Measurements from ENCODE around the gene PSEN2.

Gene PSEN2

GRCh38 chr1:226887006-226887405 is 16.6 kb downstream of the PSEN2 start:
- DNase-seq, result no peak

GRCh38 chr1:226888021-226888420 is 17.6 kb downstream of the PSEN2 start:
- DNase-seq, result no peak

- DNase-seq, result no peak
These were observed 18.4 kb downstream of the PSEN2 start for GRCh38 chr1:226888816-226889215.

- DNase-seq, result no peak
These were observed 19.4 kb downstream of the PSEN2 start for GRCh38 chr1:226889616-226890330.

- DNase-seq, result no peak
These were observed 20.1 kb downstream of the PSEN2 start for GRCh38 chr1:226890331-226891108.

GRCh38 chr1:226891346-226891745 is 20.9 kb downstream of the PSEN2 start:
- DNase-seq, result no peak

- no peak for DNase-seq
These were observed 21.6 kb downstream of the PSEN2 start for GRCh38 chr1:226891846-226892523.

- DNase-seq, result no peak
These were observed 22.1 kb downstream of the PSEN2 start for GRCh38 chr1:226892524-226892875.

GRCh38 chr1:226893936-226894335 is 23.5 kb downstream of the PSEN2 start:
- no peak for DNase-seq

GRCh38 chr1:226894826-226895225 is 24.4 kb downstream of the PSEN2 start:
- DNase-seq, result no peak

DNA sequence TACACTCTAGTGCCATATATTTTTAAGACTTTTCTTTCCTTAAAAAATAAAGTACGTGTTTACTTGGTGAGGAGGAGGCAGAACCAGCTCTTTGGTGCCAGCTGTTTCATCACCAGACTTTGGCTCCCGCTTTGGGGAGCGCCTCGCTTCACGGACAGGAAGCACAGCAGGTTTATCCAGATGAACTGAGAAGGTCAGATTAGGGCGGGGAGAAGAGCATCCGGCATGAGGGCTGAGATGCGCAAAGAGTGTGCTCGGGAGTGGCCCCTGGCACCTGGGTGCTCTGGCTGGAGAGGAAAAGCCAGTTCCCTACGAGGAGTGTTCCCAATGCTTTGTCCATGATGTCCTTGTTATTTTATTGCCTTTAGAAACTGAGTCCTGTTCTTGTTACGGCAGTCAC is 25.2 kb downstream of the PSEN2 start:
- no peak for DNase-seq

GRCh38 chr1:226898246-226898645 is 27.8 kb downstream of the PSEN2 start:
- DNase-seq, result no peak

- DNase-seq, result no peak
These were observed 31.0 kb downstream of the PSEN2 start for GRCh38 chr1:226901421-226901820.

DNA sequence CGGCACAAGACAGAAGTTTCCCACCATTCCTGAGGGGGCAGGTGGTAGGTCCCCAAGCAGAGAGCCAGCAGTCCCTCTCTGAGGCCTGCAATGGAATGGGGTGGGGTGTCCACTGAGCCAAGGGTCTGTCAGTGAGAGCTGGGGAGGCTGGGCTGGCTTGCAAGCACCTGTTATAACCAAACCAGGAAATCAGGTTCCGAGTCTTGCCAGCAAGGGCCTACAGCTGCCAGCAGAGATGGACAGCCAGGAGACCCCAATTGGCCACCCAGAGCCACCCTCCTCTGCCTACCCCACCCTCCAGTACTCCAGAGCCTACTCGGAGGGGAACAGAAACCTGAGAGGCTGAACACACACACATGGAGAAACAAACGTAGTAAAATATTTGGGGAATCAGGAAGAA is 32.2 kb downstream of the PSEN2 start:
- DNase-seq, result no peak

- no peak for DNase-seq
These were observed 33.7 kb downstream of the PSEN2 start for GRCh38 chr1:226903819-226904716.

DNA sequence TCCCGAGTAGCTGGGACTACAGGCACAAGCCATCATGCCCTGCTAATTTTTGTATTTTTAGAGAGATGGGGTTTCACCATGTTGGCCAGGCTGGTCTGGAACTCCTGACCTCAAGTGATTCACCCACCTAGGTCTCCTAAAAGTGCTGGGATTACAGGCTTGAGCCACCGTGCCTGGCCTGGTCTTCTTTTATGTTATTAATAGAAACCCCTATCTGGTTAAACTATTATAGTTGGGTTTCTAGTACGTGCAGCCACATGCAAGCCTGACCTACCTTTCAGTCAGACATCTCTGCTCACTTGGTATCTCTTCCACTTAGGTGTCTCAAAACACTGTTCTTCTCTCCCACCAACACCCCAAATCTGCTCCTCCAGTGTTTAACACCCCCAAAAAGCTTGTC is 34.4 kb downstream of the PSEN2 start:
- DNase-seq, result no peak

GRCh38 chr1:226908419-226908818 is 38.0 kb downstream of the PSEN2 start:
- no peak for DNase-seq

- no peak for DNase-seq
These were observed 38.5 kb downstream of the PSEN2 start for GRCh38 chr1:226908913-226909312.

DNA sequence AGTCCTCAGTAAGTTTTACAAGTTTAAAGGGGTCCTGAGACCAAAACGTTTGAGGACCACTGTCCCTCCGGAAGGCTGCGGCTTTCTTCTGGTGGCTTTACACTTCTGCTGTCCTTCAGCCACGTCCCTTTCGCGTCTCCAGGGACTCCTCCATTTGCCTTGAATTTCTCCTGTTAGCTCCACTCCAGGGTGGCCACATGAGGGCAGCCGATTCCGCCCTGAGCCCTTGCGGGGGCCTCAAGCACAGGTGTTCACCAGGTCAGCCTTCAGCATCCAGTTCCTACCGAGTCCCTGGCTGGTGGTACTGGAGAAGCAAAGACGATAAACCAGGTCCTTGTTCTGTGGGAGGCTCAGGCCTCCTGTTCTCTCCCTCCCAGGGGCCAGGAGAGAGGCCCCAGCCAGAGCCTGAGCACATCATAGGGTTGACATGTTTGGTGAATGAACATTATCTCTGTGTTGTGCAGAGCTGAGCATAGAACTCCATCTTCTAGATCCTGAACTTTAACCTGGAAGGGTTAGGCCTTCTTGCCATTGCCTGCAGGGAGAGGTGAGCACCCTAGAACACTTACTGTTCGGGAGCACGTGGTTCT is 42.3 kb downstream of the PSEN2 start:
- peak; percentile 38 for DNase-seq

- no peak for DNase-seq
These were observed 45.2 kb downstream of the PSEN2 start for GRCh38 chr1:226915672-226915995.

- no peak for DNase-seq
These were observed 46.1 kb downstream of the PSEN2 start for GRCh38 chr1:226916497-226916896.

- no peak for DNase-seq
These were observed 49.2 kb downstream of the PSEN2 start for GRCh38 chr1:226919587-226919986.

GRCh38 chr1:226919995-226920394 is 49.6 kb downstream of the PSEN2 start:
- no peak for DNase-seq

All from CD4-positive, alpha-beta T cell treated with Interleukin-15 for 1 hour (primary cell).